Measurements from ENCODE around the gene ROBO2.

ROBO2 gene, protein sequence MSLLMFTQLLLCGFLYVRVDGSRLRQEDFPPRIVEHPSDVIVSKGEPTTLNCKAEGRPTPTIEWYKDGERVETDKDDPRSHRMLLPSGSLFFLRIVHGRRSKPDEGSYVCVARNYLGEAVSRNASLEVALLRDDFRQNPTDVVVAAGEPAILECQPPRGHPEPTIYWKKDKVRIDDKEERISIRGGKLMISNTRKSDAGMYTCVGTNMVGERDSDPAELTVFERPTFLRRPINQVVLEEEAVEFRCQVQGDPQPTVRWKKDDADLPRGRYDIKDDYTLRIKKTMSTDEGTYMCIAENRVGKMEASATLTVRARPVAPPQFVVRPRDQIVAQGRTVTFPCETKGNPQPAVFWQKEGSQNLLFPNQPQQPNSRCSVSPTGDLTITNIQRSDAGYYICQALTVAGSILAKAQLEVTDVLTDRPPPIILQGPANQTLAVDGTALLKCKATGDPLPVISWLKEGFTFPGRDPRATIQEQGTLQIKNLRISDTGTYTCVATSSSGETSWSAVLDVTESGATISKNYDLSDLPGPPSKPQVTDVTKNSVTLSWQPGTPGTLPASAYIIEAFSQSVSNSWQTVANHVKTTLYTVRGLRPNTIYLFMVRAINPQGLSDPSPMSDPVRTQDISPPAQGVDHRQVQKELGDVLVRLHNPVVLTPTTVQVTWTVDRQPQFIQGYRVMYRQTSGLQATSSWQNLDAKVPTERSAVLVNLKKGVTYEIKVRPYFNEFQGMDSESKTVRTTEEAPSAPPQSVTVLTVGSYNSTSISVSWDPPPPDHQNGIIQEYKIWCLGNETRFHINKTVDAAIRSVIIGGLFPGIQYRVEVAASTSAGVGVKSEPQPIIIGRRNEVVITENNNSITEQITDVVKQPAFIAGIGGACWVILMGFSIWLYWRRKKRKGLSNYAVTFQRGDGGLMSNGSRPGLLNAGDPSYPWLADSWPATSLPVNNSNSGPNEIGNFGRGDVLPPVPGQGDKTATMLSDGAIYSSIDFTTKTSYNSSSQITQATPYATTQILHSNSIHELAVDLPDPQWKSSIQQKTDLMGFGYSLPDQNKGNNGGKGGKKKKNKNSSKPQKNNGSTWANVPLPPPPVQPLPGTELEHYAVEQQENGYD (N-terminal part only)

DNA sequence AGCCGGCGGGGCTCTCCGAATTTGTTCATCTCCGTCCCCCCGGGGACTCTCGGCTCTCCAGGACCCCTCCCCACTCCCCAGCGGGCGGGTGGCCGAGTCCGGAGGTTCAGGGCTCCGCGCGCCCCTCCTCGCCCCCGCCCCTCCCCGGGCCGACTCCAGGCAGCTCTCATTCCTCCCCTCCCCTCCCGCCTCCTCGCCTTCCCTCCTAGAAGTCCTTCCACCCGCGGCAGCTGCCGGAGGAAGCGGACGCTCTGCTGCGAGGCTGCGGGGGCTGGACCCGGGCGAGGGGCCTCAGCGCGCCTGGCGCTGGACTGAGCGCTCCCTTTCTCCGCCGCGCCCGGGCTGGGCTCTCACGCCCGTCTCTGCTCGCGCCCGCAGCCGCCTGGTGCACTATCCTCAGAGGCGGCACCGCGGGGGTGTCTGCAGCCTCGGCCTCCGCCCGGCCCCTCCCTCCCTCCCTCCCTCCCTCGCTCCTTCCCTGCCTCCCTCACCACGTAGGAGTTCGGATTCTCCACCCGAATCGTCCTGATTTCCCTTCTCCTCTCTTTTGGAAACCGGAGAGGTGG is at the start of gene ROBO2:
Gene ROBO2, plus strand, starts transcription at position 494 of the 566 bp plus-strand sequence. CDS start 687 bp downstream, outside the sequence.
- ATAC-seq (no peak), DNase-seq (ENCODE audit: low spot score in 2 of 2) (no peak)
- no peaks in the 10 kb centered on the region for H3K4me1 Mint-ChIP-seq
- peaks cover 18% of the 10 kb centered on the region for H3K9me3 Mint-ChIP-seq
- no peak within 1 kb of the TSS for H3K27ac Mint-ChIP-seq
- no peak within 1 kb of the TSS for H3K4me3 Mint-ChIP-seq
- no peaks in the 10 kb centered on the region for H3K36me3 Mint-ChIP-seq

DNA sequence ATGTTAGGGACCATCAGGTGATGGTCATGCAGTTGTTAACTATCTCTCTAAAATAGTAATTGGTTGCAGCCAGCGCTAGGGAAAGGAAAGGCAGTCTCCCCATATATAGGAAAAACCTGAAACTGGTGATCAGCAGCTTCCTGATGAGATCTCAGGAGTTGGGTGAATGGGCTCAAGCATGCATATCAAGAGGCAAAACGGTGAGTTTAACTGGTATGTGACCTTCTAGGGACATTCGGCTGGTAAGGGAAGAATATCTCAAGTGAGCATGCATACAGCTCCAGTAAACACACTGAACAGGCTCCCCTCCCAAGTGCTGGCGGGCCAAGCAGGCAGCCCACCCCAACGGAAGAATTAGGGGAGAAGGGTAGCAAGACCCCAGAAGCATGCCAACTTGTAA is 49.3 kb upstream of the ROBO2 start:
- Mint-ChIP-seq H3K4me3 (no peak overlapping the region), H3K4me1 (no peaks in the 10 kb centered on the region), H3K36me3 (no peaks in the 10 kb centered on the region), H3K27ac (no peak overlapping the region), H3K9me3 (peaks cover 10% of the 10 kb centered on the region)
- no peak for ATAC-seq
- DNase-seq (ENCODE audit: low spot score in 2 of 2), result no peak

DNA sequence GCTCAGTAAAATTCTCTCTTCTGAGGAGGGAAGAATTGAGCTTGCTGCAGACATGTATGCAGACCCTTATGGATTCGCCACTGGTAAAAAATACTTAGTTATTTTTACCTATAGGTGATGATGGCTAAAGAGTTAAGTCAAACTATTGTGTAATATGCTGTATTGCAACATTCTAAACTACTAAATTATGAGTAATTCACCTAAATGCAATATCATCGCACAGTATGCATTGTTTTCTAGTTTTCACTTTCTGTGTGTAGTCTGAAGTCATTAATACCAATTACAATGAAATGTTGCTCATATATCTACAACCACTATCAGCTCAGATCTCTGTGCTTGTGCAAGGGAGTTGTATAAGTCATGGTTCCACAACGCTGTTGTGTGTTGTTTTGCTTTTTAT is 48.7 kb upstream of the ROBO2 start:
- Mint-ChIP-seq H3K4me1 (no peaks in the 10 kb centered on the region), H3K36me3 (no peaks in the 10 kb centered on the region), H3K9me3 (peaks cover 10% of the 10 kb centered on the region), H3K27ac (no peak overlapping the region), H3K4me3 (no peak overlapping the region)
- no peak for DNase-seq (ENCODE audit: low spot score in 2 of 2)
- ATAC-seq, result no peak

DNA sequence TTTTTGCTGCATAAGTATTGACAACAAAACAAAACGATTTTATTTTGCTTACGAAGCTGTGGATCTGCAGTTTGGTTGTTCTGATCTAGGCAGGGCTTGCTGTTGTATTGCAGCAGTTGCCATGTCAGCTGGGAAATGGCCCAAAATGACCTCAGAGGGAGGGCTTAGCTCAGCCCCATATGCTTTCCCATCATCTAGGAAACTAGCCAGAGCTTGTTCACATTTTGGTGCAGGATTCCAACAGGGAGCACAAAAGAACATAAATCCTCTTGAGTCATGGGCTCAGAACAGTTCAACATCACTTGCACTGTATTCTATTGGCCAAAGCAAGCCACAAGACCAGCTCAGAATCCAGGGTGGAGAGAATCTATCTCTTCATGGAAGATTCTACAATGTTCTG is 42.2 kb upstream of the ROBO2 start:
- Mint-ChIP-seq H3K27ac (no peak overlapping the region), H3K36me3 (no peaks in the 10 kb centered on the region), H3K4me3 (no peak overlapping the region), H3K4me1 (no peaks in the 10 kb centered on the region), H3K9me3 (peaks cover 9% of the 10 kb centered on the region)
- DNase-seq (ENCODE audit: low spot score in 2 of 2) (no peak), ATAC-seq (no peak)

DNA sequence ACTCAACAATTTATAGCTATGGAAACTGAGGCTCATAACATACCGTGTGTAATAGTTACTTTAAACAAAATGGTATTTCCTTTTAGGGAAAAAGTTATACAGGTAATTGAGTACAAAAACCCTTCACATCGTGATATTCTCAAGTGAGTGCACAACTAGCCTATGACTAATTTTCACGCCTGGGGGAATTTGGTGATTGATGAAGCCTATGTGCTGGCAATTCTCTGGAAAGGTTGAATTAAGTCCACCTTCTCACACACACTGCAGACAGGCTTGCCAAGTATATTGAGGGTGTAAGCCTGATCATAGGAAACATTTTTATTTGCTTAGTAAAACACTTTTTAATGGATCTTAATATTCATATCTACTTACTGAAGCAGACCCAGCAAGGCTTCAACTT is 41.3 kb upstream of the ROBO2 start:
- no peak for ATAC-seq
- no peak overlapping the region for H3K27ac Mint-ChIP-seq
- H3K4me1 Mint-ChIP-seq, result no peaks in the 10 kb centered on the region
- H3K4me3 Mint-ChIP-seq, result no peak overlapping the region
- peaks cover 10% of the 10 kb centered on the region for H3K9me3 Mint-ChIP-seq
- no peak for DNase-seq (ENCODE audit: low spot score in 2 of 2)
- no peaks in the 10 kb centered on the region for H3K36me3 Mint-ChIP-seq

GRCh38 chr3:77001062-77001701 is 38.7 kb upstream of the ROBO2 start:
- Mint-ChIP-seq H3K9me3 (peaks cover 14% of the 10 kb centered on the region), H3K36me3 (no peaks in the 10 kb centered on the region), H3K27ac (no peak overlapping the region), H3K4me3 (no peak overlapping the region), H3K4me1 (no peaks in the 10 kb centered on the region)
- no peak for ATAC-seq
- DNase-seq (ENCODE audit: low spot score in 2 of 2), result no peak

GRCh38 chr3:77014226-77014625 is 25.7 kb upstream of the ROBO2 start:
- H3K4me3 Mint-ChIP-seq, result no peak overlapping the region
- no peak for ATAC-seq
- no peaks in the 10 kb centered on the region for H3K36me3 Mint-ChIP-seq
- no peak overlapping the region for H3K27ac Mint-ChIP-seq
- no peaks in the 10 kb centered on the region for H3K4me1 Mint-ChIP-seq
- H3K9me3 Mint-ChIP-seq, result peaks cover 27% of the 10 kb centered on the region
- DNase-seq (ENCODE audit: low spot score in 2 of 2), result no peak

- Mint-ChIP-seq H3K36me3 (no peaks in the 10 kb centered on the region), H3K4me3 (no peak overlapping the region), H3K27ac (no peak overlapping the region), H3K4me1 (no peaks in the 10 kb centered on the region), H3K9me3 (peaks cover 24% of the 10 kb centered on the region)
- ATAC-seq (no peak), DNase-seq (ENCODE audit: low spot score in 2 of 2) (no peak)
Measured at GRCh38 chr3:77025471-77025870, 14.4 kb upstream of the ROBO2 start.

DNA sequence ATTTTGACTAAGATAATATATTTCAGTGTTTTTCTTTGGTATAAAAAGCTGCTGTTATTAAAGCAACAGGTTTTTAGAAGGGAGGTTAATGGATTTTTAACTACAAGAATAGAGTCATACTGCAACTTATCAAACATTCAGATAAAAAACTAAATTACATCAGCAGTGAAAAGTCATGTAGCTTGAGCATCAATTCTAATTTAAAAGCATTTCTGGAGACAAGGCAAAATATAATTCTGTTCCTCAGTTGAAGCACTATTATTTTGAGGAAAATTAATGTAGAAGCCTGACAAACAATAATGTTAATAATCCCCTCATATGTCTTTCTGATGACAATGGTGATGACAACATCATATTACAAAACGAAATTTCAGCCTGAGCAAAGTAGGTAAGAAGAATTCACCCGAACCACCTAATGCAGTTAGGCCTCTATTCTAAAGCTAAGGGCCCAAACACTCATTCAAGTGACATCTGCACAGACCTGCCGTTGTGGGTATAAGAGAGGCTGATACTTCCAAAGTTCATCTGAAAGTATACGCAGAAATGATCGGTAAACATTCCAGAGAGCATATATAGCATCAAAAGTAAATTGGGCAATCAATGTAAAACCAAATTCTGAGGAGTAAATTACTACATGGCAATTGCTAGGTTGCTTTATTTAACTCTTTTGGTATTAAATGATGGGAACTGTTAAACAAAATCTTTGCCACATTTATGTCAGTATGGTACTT is 12.8 kb upstream of the ROBO2 start:
- Mint-ChIP-seq H3K4me3 (no peak overlapping the region), H3K27ac (no peak overlapping the region), H3K4me1 (no peaks in the 10 kb centered on the region), H3K36me3 (no peaks in the 10 kb centered on the region), H3K9me3 (peaks cover 29% of the 10 kb centered on the region)
- DNase-seq (ENCODE audit: low spot score in 2 of 2), result no peak
- ATAC-seq, result no peak

DNA sequence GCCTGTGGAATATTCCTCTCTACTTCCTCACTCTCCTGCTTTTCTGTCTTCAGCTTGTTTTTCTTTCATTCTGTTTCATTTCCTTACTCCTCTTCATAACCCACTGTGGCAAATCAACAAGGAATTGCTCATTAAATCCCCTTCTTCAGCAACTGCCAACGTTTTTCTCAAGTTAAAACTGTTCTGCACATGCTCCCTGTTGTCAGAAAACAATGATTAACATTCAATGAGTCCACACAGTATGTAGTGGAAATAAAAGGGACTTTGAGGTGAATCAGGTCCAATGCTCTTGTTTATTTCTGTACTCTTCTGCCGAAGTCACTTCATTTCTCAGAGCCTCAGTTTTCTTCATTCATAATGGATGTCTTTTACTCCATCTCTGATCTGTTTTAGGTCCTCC is 11.9 kb upstream of the ROBO2 start:
- H3K36me3 Mint-ChIP-seq, result no peaks in the 10 kb centered on the region

GRCh38 chr3:77038468-77038929 is 1.4 kb upstream of the ROBO2 start:
- ATAC-seq, result no peak
- H3K27ac Mint-ChIP-seq, result no peak overlapping the region
- H3K4me1 Mint-ChIP-seq, result no peaks in the 10 kb centered on the region
- no peak for DNase-seq (ENCODE audit: low spot score in 2 of 2)
- no peaks in the 10 kb centered on the region for H3K36me3 Mint-ChIP-seq
- H3K4me3 Mint-ChIP-seq, result no peak overlapping the region
- H3K9me3 Mint-ChIP-seq, result peaks cover 16% of the 10 kb centered on the region

More for the DNA sequence above, 11.9 kb upstream of the ROBO2 start:
- peaks cover 28% of the 10 kb centered on the region for H3K9me3 Mint-ChIP-seq
- no peak overlapping the region for H3K27ac Mint-ChIP-seq
- DNase-seq (ENCODE audit: low spot score in 2 of 2) (no peak), ATAC-seq (no peak)
- H3K4me3 Mint-ChIP-seq, result no peak overlapping the region
- H3K4me1 Mint-ChIP-seq, result no peaks in the 10 kb centered on the region

DNA sequence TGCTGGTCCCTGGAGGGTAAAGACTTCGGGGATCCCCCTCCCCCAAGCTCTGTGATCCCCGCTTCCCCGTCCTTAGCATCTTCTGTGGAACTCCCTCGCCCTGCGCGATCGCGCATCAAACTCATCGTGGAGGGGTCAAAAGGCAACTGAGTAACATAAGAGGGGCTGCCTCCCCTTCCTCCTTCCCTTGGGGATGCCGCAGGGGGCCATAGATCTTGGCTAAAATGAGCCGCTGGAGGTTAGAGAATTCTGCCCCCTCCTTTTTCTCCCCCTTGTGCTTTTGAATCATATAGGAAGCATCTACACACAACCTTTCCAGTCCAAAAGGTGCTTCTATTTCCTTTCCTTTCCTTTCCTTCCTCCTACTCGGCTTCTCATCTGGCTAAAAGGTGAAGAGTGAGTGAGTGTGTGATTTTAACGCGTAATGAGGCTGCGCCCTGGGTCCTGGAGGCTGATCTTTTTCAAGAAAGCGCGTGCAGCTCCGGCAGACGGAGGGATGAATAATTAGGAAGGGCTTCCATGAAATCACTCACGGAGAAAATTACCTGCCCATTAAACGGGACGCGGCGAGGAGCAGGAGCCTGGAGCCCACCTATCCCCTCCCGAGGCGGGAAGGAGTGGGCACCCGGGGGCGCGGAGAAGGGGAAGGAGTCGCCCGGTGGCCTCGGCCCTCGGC is 831 bp upstream of the ROBO2 start:
- H3K4me1 Mint-ChIP-seq, result no peaks in the 10 kb centered on the region
- H3K9me3 Mint-ChIP-seq, result peaks cover 18% of the 10 kb centered on the region
- no peaks in the 10 kb centered on the region for H3K36me3 Mint-ChIP-seq
- H3K4me3 Mint-ChIP-seq, result no peak overlapping the region
- DNase-seq (ENCODE audit: low spot score in 2 of 2), result no peak
- no peak overlapping the region for H3K27ac Mint-ChIP-seq
- ATAC-seq, result no peak

DNA sequence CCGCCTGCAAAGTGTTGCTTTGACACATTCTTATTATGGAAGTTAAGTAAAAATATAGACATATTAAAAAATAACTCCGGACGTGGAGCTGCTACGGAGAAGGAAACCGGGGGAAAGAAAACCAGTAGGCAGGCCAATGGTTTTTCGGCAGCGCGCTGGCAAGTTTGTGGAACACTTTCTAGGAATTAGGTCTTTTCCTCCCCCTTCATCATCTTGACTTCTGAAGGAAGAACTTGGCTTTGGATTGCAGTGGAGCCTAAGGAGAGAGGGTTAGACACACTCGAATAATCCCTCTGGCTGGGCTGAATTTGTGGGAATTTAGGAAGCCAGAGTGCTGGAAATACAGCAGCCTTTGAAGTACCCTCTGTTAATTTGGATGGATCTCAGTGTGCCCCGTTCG is 317 bp downstream of the ROBO2 start:
- H3K9me3 Mint-ChIP-seq, result peaks cover 18% of the 10 kb centered on the region
- H3K4me1 Mint-ChIP-seq, result no peaks in the 10 kb centered on the region
- no peak for DNase-seq (ENCODE audit: low spot score in 2 of 2)
- ATAC-seq, result no peak
- H3K27ac Mint-ChIP-seq, result no peak overlapping the region
- H3K4me3 Mint-ChIP-seq, result no peak overlapping the region
- H3K36me3 Mint-ChIP-seq, result no peaks in the 10 kb centered on the region
